HCT116 (cell line): ENCODE results near the gene SCAF4. TPM values are rescaled to one million over a fixed set of nuclear protein-coding genes. Genes with fewer than 3 reads are reported as not detected.

Source experiments
- ATAC-seq: fragments of 200-7000 bp; cut with Tn5 transposase; 2 replicates; pipeline ENCODE4 v1.9.1; 2020; ENCODE audit warnings: mild to moderate bottlenecking, moderate library complexity
- BruUV-seq: library from RNA; stranded (reverse); fragments of 400-500 nt; replicated peaks from 2 replicates; lab custom pipeline; 2021; lab: Mats Ljungman, UMichigan
- CTCF ChIA-PET: fragments of 300-600 bp; sonication (Branson Sonifier 250); formaldehyde crosslinking; loops from one replicate; lab custom pipeline; 2021; ENCODE audit warnings: antibody characterized with exemption; lab: Charles Lee
- POLR2A ChIA-PET: fragments of 300-600, 350-600 bp; sonication (Branson Sonifier 250); formaldehyde crosslinking; loops from one replicate; lab custom pipeline; 2021; ENCODE audit warnings: antibody characterized with exemption; lab: Charles Lee
- RAD21 ChIA-PET, 2 experiments: fragments of 300-600 bp; sonication (Branson Sonifier 250); formaldehyde crosslinking; loops; one replicate each; lab custom pipeline; 2023; ENCODE audit warnings: low total read pairs in 2 of 2; ENCODE audit not compliant: uncharacterized antibody in 2 of 2, unreplicated experiment in 2 of 2, low non-redundant PET in 1 of 2; lab: Charles Lee
- DNase-seq: peaks from one replicate; pipeline ENCODE4 v3.0.0-alpha.2; 2010; ENCODE audit warnings: low read depth, low spot score
- H2AFZ ChIP-seq: fragments of 200-600 bp; shearing (Covaris generic), sonication (generic); 2 replicates; pipeline ENCODE4 v1.6.1; 2017; ENCODE audit warnings: low read depth, mixed run types, mixed read lengths, antibody characterized with exemption, low read length; ENCODE audit not compliant: poor library complexity, severe bottlenecking
- H3K27ac ChIP-seq: 2 replicates; pipeline ENCODE4 v1.5.1; 2012; ENCODE audit warnings: low read depth, low read length
- H3K27me3 ChIP-seq: fragments of 200-600 bp; sonication (generic); 2 replicates; pipeline ENCODE4 v1.6.1; 2016; ENCODE audit warnings: mixed run types, low read length, mixed read lengths; ENCODE audit not compliant: insufficient read depth
- H3K36me3 ChIP-seq, 2 experiments: fragments of 200-500 bp in 1 of 2; fragments of 200-600 bp in 1 of 2; sonication (Bioruptor generic) in 1 of 2; sonication (generic) in 1 of 2; 2 replicates each; pipeline versions ENCODE4 v1.5.1 to v1.6.1; 2014 to 2016; ENCODE audit warnings: low read length in 2 of 2, inconsistent platforms in 1 of 2, mixed read lengths in 1 of 2, mixed run types in 1 of 2; ENCODE audit not compliant: insufficient read depth in 2 of 2, control insufficient read depth in 1 of 2
- H3K4me1 ChIP-seq, 2 experiments: fragments of 200-600 bp in 1 of 2; sonication (generic) in 1 of 2; 2 replicates each; pipeline versions ENCODE4 v1.5.1 to v1.6.1; 2012 to 2017; ENCODE audit warnings: low read length in 2 of 2, inconsistent platforms in 1 of 2, mild to moderate bottlenecking in 1 of 2, mixed read lengths in 1 of 2, mixed run types in 1 of 2, moderate library complexity in 1 of 2; ENCODE audit not compliant: insufficient read depth in 2 of 2, control insufficient read depth in 1 of 2
- H3K4me2 ChIP-seq: fragments of 200-600 bp; sonication (generic); 2 replicates; pipeline ENCODE4 v1.6.1; 2017; ENCODE audit warnings: mixed run types, low read length, mixed read lengths
- H3K4me3 ChIP-seq, 2 experiments: fragments of 200-600 bp in 1 of 2; sonication (generic) in 1 of 2; replicated peaks in 1 of 2; 2 replicates each; pipeline ENCODE4 v1.5.1; 2011 to 2016; ENCODE audit warnings: low read length in 2 of 2, control low read depth in 1 of 2, low read depth in 1 of 2, mild to moderate bottlenecking in 1 of 2, mixed read lengths in 1 of 2, mixed run types in 1 of 2
- H3K79me2 ChIP-seq: fragments of 200-600 bp; sonication (generic); 2 replicates; pipeline ENCODE4 v1.6.1; 2017; ENCODE audit warnings: mild to moderate bottlenecking, mixed run types, low read length, moderate library complexity, mixed read lengths; ENCODE audit not compliant: insufficient read depth
- H3K9ac ChIP-seq: fragments of 200-600 bp; sonication (generic); 2 replicates; pipeline ENCODE4 v1.6.1; 2016; ENCODE audit warnings: low read length, mixed read lengths
- H3K9me2 ChIP-seq: fragments of 200-600 bp; sonication (generic), shearing (Covaris generic); 2 replicates; pipeline ENCODE4 v1.6.1; 2017; ENCODE audit warnings: mixed run types, mild to moderate bottlenecking, moderate library complexity; ENCODE audit not compliant: insufficient read depth
- H3K9me3 ChIP-seq, 2 experiments: fragments of 200-500 bp in 1 of 2; fragments of 200-600 bp in 1 of 2; sonication (Bioruptor generic) in 1 of 2; sonication (generic) in 1 of 2; 2 replicates each; pipeline ENCODE4 v1.6.1; 2014 to 2017; ENCODE audit warnings: low read length in 2 of 2, mixed read lengths in 2 of 2, inconsistent platforms in 1 of 2, low read depth in 1 of 2, mild to moderate bottlenecking in 1 of 2, mixed run types in 1 of 2, moderate library complexity in 1 of 2; ENCODE audit not compliant: control insufficient read depth in 1 of 2, insufficient read depth in 1 of 2
- H4K20me1 ChIP-seq: fragments of 200-600 bp; sonication (generic), shearing (Covaris generic); 2 replicates; pipeline ENCODE4 v1.6.1; 2017; ENCODE audit warnings: mixed run types, mild to moderate bottlenecking, moderate library complexity; ENCODE audit not compliant: insufficient read depth
- ATF3 ChIP-seq: IDR thresholded peaks from 2 replicates; pipeline ENCODE4 v1.6.1; 2012
- CEBPB ChIP-seq: IDR thresholded peaks from 2 replicates; pipeline ENCODE4 v1.6.1; 2012; ENCODE audit warnings: low read depth
- CTCF ChIP-seq, 3 experiments: fragments of 200-600 bp in 1 of 3; sonication (generic) in 1 of 3; IDR thresholded peaks in 2 of 3; conservative IDR thresholded peaks in 1 of 3; 2 replicates each; pipeline ENCODE4 v1.5.1; 2012 to 2017; ENCODE audit warnings: low read depth in 2 of 3, low read length in 2 of 3, antibody characterized with exemption in 1 of 3, borderline replicate concordance in 1 of 3, control low read depth in 1 of 3, mild to moderate bottlenecking in 1 of 3, mixed read lengths in 1 of 3, mixed run types in 1 of 3, moderate library complexity in 1 of 3; ENCODE audit not compliant: insufficient read depth in 1 of 3
- EGR1 ChIP-seq: IDR thresholded peaks from 2 replicates; pipeline ENCODE4 v1.6.1; 2012; ENCODE audit warnings: low read depth
- ELF1 ChIP-seq: IDR thresholded peaks from 2 replicates; pipeline ENCODE4 v1.6.1; 2012; ENCODE audit warnings: low read depth, borderline replicate concordance
- EZH2 ChIP-seq: fragments of 200-600 bp; sonication (generic); IDR thresholded peaks from 2 replicates; pipeline ENCODE4 v1.6.1; 2017; ENCODE audit warnings: antibody characterized with exemption, mixed run types
- EZH2phosphoT487 ChIP-seq: fragments of 200-600 bp; IDR thresholded peaks from 2 replicates; pipeline ENCODE4 v1.6.1; 2018; ENCODE audit warnings: antibody characterized with exemption, borderline replicate concordance
- JUND ChIP-seq: IDR thresholded peaks from 2 replicates; pipeline ENCODE4 v1.6.1; 2012
- MAX ChIP-seq: IDR thresholded peaks from 2 replicates; pipeline ENCODE4 v1.6.1; 2012
- POLR2AphosphoS5 ChIP-seq: IDR thresholded peaks from 2 replicates; pipeline ENCODE4 v1.6.1; 2011; ENCODE audit warnings: mild to moderate bottlenecking, low read depth, low read length, moderate library complexity
- RAD21 ChIP-seq: IDR thresholded peaks from 2 replicates; pipeline ENCODE4 v1.6.1; 2012; ENCODE audit warnings: low read depth, mild to moderate bottlenecking
- REST ChIP-seq: IDR thresholded peaks from 2 replicates; pipeline ENCODE4 v1.6.1; 2012; ENCODE audit warnings: low read depth
- SIN3A ChIP-seq: IDR thresholded peaks from 2 replicates; pipeline ENCODE4 v1.6.1; 2012; ENCODE audit warnings: low read depth
- SP1 ChIP-seq: IDR thresholded peaks from 2 replicates; pipeline ENCODE4 v1.6.1; 2012; ENCODE audit warnings: low read depth
- SRF ChIP-seq: IDR thresholded peaks from 2 replicates; pipeline ENCODE4 v1.6.1; 2012; ENCODE audit warnings: low read depth
- TCF7L2 ChIP-seq: IDR thresholded peaks from 2 replicates; pipeline ENCODE4 v1.7.0; 2011; ENCODE audit warnings: borderline replicate concordance, inconsistent platforms; ENCODE audit not compliant: insufficient read depth, insufficient read length; ENCODE audit errors: extremely low read depth
- ZFX ChIP-seq: fragments of 450-650 bp; IDR thresholded peaks from 2 replicates; pipeline ENCODE4 v1.6.1; 2017
- ZNF274 ChIP-seq: fragments of 200-500 bp; sonication (Bioruptor generic); IDR thresholded peaks from 2 replicates; pipeline ENCODE4 v1.6.1; 2014; ENCODE audit warnings: mild to moderate bottlenecking, low read depth, low read length, inconsistent platforms
- intact Hi-C: fragments of 100-400 bp; cut with micrococcal nuclease; formaldehyde crosslinking; loops from 2 replicates; pipeline ENCODE4 v1.10.0; 2022
- total RNA-seq: library from RNA; stranded (reverse); gene quantifications from one replicate; pipeline ENCODE4 v1.2.1, GENCODE V29; 2021; ENCODE audit not compliant: unreplicated experiment

The SCAF4 gene
- total RNA-seq, 1 experiment from 2014 or later, result 31.1 TPM

GRCh38 chr21:31728952-31729351 lies 3.0 kb downstream of the SCAF4 start:
- DNase-seq, result no peak
- Histone ChIP-seq H3K79me2 (peaks cover 79% of the 10 kb centered on the region), H3K36me3 (no peaks in the 10 kb centered on the region), H3K9me3 (no peaks in the 10 kb centered on the region), H4K20me1 (peaks cover 35% of the 10 kb centered on the region; the same call in 1 of the 2 replicates), H3K9me2 (no peaks in the 10 kb centered on the region), H3K4me2 (peak overlapping the region; percentile 90; the same call in 1 of the 2 replicates), H3K27me3 (no peaks in the 10 kb centered on the region), H3K4me1 (peaks cover 15 to 31% of the 10 kb centered on the region in 2 experiments), H3K27ac (no peak overlapping the region), H3K9ac (no peak overlapping the region), H3K4me3 (no peak overlapping the region), H2AFZ (no peak overlapping the region)
- ChIA-PET POLR2A (no interaction called here), RAD21 (no interaction called here), CTCF (no interaction called here)
- no peak for ATAC-seq
- BruUV-seq, result no TSS peak
- intact Hi-C loops, result no loop called here
- TF ChIP-seq POLR2AphosphoS5 (no peak), RAD21 (no peak), ATF3 (no peak), SRF (no peak), SP1 (no peak), JUND (no peak), TCF7L2 (no peak), CTCF (IDR thresholded peaks at IDR 0.05 in 2 of 3, conservative IDR thresholded peaks at IDR 0.05 in 1 of 3; ENCODE audit: borderline replicate concordance in 1 of 3, insufficient read depth in 1 of 3, low read depth in 2 of 3, low read length in 2 of 3) (no peak), EZH2 (no peak), ZFX (no peak), MAX (no peak), SIN3A (no peak), REST (no peak), ZNF274 (no peak), CEBPB (no peak), ELF1 (no peak), EZH2phosphoT487 (no peak), EGR1 (no peak)
